Measurements from ENCODE around the gene SARDH. TPM values are rescaled to one million over a fixed set of nuclear protein-coding genes. Genes with fewer than 3 reads are reported as not detected.

Gene SARDH
- total RNA-seq, 1 experiment from 2014 or later, result 5.6 TPM

GRCh38 chr9:133774799-133775198, 36.6 kb upstream of the SARDH start:
- Histone ChIP-seq H3K79me2 (ENCODE audit: insufficient read depth, low read length) (no peaks in the 10 kb centered on the region), H3K9ac (ENCODE audit: low read length) (no peak overlapping the region), H3K9me2 (ENCODE audit: insufficient read depth) (no peaks in the 10 kb centered on the region), H3K4me2 (ENCODE audit: low read length) (no peak overlapping the region), H3K27ac (ENCODE audit: low read depth, low read length) (no peak overlapping the region), H3K4me1 (ENCODE audit: control insufficient read depth in 1 of 2, insufficient read depth in 2 of 2, low read length in 2 of 2) (no peaks in the 10 kb centered on the region), H2AFZ (ENCODE audit: low read depth, low read length, poor library complexity, severe bottlenecking) (no peak overlapping the region), H3K27me3 (ENCODE audit: insufficient read depth, low read length) (no peaks in the 10 kb centered on the region), H3K4me3 (replicated peaks in 1 of 2; ENCODE audit: low read depth in 1 of 2, low read length in 2 of 2) (no peak overlapping the region), H4K20me1 (ENCODE audit: insufficient read depth) (no peaks in the 10 kb centered on the region), H3K36me3 (ENCODE audit: control insufficient read depth in 1 of 2, insufficient read depth in 2 of 2, low read length in 2 of 2) (peaks cover 5 to 19% of the 10 kb centered on the region in 2 experiments), H3K9me3 (ENCODE audit: control insufficient read depth in 1 of 2, insufficient read depth in 1 of 2, low read depth in 1 of 2, low read length in 2 of 2) (peaks cover 5 to 11% of the 10 kb centered on the region in 2 experiments; a peak in 2 of 4 replicates)
- no TSS peak for BruUV-seq (replicated peaks)
- RAD21 ChIA-PET (ENCODE audit: low non-redundant PET in 1 of 2, low total read pairs in 2 of 2, uncharacterized antibody in 2 of 2, unreplicated experiment in 2 of 2), result no interaction called here
- CTCF ChIA-PET, result no interaction called here
- DNase-seq (ENCODE audit: low read depth, low spot score), result no peak
- intact Hi-C loops (cut with micrococcal nuclease), result no loop called here
- POLR2A ChIA-PET, result no interaction called here
- TF ChIP-seq, protein P1, sequence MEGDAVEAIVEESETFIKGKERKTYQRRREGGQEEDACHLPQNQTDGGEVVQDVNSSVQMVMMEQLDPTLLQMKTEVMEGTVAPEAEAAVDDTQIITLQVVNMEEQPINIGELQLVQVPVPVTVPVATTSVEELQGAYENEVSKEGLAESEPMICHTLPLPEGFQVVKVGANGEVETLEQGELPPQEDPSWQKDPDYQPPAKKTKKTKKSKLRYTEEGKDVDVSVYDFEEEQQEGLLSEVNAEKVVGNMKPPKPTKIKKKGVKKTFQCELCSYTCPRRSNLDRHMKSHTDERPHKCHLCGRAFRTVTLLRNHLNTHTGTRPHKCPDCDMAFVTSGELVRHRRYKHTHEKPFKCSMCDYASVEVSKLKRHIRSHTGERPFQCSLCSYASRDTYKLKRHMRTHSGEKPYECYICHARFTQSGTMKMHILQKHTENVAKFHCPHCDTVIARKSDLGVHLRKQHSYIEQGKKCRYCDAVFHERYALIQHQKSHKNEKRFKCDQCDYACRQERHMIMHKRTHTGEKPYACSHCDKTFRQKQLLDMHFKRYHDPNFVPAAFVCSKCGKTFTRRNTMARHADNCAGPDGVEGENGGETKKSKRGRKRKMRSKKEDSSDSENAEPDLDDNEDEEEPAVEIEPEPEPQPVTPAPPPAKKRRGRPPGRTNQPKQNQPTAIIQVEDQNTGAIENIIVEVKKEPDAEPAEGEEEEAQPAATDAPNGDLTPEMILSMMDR (IDR thresholded peaks at IDR 0.05 in 2 of 3, conservative IDR thresholded peaks at IDR 0.05 in 1 of 3; ENCODE audit: borderline replicate concordance in 1 of 3, insufficient read depth in 1 of 3, low read depth in 2 of 3, low read length in 2 of 3), result no peak
- TF ChIP-seq SIN3A (IDR thresholded peaks at IDR 0.05; ENCODE audit: low read depth) (no peak), CBX3 (IDR thresholded peaks at IDR 0.05; ENCODE audit: low read depth) (no peak), CEBPB (IDR thresholded peaks at IDR 0.05; ENCODE audit: low read depth) (no peak), EZH2phosphoT487 (IDR thresholded peaks at IDR 0.05; ENCODE audit: borderline replicate concordance) (no peak), POLR2A (IDR thresholded peaks at IDR 0.05; ENCODE audit: borderline replicate concordance, extremely low read depth, insufficient read depth, insufficient read length) (no peak), ELF1 (IDR thresholded peaks at IDR 0.05; ENCODE audit: borderline replicate concordance, low read depth) (no peak), EGR1 (IDR thresholded peaks at IDR 0.05; ENCODE audit: low read depth) (no peak)
- no peak for ATAC-seq

All from HCT116 (cell line).